SU-DHL-6 (cell line): ENCODE data around the gene PRR3.

Experiments used
- EZH2phosphoT487 ChIP-seq: fragments of 200-600 bp; sonication (generic), shearing (Covaris generic); conservative IDR thresholded peaks from 2 replicates; pipeline ENCODE4 v1.6.1; 2018; ENCODE audit warnings: mild to moderate bottlenecking, antibody characterized with exemption, low read length, moderate library complexity, mixed read lengths
- TF ChIP-seq, protein P1 (sequence below): fragments of 200-600 bp; sonication (generic); IDR thresholded peaks from one replicate; pipeline ENCODE4 v1.5.1; 2017; ENCODE audit warnings: antibody characterized with exemption, mild to moderate bottlenecking, low read length, moderate library complexity; ENCODE audit not compliant: insufficient read depth, poor library complexity, severe bottlenecking

DNA sequence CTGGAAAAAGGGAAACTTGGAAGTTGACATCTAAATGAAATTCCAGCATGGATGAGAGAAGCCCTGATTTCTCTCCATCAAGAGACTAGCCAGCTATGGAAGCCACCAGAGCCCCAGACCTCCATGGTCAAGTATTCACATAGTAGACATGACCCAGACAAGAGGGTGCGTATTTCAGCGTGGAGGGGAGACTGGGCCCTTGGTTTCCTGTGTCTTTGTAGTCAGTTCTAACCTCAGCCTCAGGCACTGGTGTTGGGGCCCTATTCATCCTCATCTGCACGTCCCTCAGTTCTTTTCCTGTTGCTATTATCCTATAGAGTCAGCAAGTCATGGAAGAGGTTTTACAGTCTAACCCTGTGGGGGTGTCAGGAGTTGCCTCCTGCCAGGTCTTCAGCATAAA is 13.3 kb upstream of the PRR3 start:
- TF ChIP-seq, protein P1, sequence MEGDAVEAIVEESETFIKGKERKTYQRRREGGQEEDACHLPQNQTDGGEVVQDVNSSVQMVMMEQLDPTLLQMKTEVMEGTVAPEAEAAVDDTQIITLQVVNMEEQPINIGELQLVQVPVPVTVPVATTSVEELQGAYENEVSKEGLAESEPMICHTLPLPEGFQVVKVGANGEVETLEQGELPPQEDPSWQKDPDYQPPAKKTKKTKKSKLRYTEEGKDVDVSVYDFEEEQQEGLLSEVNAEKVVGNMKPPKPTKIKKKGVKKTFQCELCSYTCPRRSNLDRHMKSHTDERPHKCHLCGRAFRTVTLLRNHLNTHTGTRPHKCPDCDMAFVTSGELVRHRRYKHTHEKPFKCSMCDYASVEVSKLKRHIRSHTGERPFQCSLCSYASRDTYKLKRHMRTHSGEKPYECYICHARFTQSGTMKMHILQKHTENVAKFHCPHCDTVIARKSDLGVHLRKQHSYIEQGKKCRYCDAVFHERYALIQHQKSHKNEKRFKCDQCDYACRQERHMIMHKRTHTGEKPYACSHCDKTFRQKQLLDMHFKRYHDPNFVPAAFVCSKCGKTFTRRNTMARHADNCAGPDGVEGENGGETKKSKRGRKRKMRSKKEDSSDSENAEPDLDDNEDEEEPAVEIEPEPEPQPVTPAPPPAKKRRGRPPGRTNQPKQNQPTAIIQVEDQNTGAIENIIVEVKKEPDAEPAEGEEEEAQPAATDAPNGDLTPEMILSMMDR = no peak
- no peak for TF ChIP-seq EZH2phosphoT487
